Stimulated activated CD8-positive, alpha-beta memory T cell treated with anti-CD3 and anti-CD28 coated beads, Interleukin-4, amount 100 ng/mL, for 48 hours (primary cell): ENCODE data around the gene TMC8.
"Not testable (repeated sequence)": the region's sequence is repeated elsewhere in the genome, so short reads cannot be mapped to it uniquely, and the experiment has no call there.

Experiments used
- DNase-seq: peaks from one replicate; pipeline ENCODE4 v3.0.0-alpha.2; 2020

TMC8 gene

GRCh38 chr17:78110363-78111015 is 20.1 kb upstream of the TMC8 start:
- no peak for DNase-seq

- no peak for DNase-seq
These were observed 19.4 kb upstream of the TMC8 start for GRCh38 chr17:78111016-78111726.

- DNase-seq = no peak
These were observed 18.6 kb upstream of the TMC8 start for GRCh38 chr17:78111727-78112517.

DNA sequence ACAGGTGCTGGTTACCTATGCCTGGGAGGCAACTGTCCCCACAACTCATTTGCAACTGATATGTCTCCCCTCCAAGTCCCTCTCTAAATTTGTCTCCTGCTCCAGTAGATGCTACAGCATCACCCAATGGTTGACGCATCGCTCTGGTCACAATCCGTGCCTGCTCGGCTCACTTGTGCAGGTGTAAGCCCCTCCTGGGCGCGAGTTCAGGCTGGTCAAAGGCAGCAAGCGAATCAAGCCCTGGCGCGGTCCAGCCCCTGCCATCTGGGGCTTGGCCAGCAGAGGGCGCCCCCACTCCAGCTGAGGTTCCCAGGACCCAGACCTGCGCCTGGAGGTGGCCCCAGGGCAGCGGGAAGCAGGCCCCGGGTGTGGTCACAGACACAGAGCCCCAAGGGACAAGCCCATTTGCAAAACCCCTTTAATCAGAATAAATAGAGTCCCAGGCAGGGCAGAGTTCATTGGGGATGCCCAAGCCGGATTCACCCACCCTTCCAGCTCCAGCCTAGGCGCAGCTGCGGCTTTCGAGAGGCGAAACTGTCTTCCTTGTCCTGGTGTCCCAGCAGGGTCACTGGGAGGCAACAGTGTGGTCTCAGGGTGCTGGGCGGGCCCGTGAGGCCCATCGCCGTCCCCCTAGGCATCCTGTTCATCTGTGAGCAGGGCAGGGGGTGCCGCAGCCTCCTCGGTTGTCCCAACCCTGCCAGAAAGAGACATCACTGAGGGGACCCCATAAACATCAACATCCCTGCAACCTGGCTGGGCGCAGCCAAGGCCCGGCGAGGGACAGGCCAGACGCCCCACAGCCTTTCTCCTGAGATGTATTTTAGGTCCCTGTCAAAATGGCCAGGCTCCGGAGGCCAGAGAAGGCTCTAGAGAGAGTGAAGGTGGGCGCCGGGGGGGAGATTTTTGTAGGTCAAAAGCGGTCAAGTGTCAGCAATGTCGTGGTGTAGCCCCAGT is 17.8 kb upstream of the TMC8 start:
- peak; percentile 93 for DNase-seq

- peak; percentile 60 for DNase-seq
These were observed 16.5 kb upstream of the TMC8 start for GRCh38 chr17:78113804-78114785.

DNA sequence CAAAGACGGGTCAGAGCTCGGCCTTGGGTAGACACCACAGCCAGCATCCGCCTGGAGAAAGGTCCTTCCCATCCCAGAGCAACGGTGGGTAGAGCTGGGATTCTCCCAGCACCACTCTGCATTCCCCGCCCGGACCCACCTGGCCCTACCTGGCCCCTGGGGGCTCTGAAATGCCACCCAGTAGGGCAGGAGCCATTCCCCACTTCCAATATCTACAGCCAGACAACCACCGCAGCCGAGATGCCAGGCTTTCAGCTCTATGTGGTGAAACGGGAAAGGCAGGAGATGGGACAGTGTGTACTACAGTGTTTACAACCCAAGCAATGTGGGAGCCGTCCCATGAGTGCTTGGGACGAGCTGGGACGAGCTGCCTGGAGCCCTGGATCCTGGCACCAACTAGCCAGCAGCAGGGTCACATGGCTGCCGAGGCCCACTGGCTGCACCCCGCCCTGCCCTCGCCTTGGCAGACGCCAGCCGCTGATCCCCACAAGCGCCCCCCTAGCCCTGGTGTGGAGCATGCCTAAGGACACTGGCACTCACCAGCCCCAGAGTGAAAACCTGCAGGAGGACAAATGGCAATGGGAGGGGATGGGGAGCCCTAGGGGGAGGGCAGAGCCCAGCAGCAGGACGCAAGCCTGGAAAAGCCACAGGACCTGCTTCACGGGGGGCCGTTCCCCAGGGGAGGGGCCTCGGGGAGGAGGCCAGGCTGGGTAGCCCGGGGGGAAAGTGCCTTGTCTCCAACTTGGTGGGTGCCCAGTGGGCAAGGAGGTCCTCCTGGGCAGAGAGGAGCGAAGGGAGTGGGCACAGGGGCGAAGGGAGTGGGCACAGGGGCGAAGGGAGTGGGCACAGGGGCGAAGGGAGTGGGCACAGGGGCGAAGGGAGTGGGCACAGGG is 15.5 kb upstream of the TMC8 start:
- no peak for DNase-seq

GRCh38 chr17:78115803-78116202 is 14.8 kb upstream of the TMC8 start:
- DNase-seq = not testable (repeated sequence)

GRCh38 chr17:78116411-78116810 is 14.2 kb upstream of the TMC8 start:
- no peak for DNase-seq

DNA sequence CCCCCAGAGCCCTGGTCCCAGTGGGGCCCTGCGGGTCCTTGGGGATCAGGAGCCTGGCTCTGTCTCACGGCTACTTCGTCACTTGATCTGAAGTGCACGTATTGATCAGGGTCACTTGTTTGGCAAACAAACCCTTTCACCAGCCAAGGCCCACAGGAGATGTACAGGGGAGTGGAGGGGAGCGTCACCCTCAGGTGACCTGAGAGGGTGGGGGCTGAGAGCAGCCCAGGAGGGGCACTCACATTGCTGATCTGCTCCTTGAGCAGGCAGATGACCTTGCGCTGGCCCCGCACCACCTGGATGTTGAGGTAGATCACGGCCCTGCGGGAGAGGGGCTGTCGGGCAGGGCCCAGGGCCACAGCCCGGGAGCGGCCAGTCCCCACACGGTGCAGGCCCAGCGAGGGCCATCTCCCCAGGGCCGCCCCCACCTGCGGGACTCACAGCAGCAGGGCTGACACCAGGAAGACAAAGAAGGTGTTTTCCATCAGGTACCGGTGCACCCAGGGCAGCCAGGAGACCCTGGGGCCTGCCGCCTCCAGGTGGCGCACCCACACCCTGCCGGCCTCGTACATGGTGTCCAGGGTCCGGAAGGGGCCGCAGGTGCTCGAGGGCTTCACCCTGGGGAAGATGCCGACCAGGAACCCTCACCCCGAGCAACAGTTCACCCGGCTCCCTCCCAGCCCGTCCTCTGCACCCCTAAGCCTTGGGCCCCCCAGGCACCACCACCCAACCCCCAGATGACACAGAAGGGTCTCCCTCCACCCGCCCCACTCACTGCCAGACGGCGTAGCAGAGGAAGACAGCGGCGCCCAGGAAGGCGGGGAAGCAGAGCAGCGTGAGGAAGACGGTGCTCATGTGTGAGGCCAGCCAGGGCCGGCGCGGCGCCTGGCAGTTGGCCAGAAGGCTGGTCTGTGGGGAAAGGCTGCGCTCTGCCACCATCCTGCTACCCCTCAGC is 13.3 kb upstream of the TMC8 start:
- peak; percentile 39 for DNase-seq

DNA sequence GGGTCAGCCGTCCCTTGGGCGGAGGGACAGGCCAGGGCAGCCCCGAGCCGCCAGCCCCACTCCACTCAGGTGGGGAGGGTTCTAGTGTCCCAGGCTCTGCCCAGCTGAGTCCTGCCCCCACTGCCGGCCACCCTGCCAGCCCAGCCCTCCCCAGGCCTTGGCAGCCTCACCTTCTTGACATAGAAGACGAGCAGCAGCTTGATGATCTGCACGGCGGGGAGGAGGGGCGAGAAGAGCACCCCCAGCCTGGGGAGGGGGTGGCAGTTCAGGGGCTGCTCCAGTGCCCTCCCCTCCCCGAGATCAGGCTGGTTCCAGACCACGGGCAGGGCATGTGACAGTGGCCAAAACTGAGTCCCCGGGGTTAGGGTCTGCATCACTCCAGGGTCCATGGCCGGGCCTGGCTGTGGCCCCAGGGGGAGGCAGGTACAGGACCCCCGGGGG is 11.8 kb upstream of the TMC8 start:
- DNase-seq = no peak

DNA sequence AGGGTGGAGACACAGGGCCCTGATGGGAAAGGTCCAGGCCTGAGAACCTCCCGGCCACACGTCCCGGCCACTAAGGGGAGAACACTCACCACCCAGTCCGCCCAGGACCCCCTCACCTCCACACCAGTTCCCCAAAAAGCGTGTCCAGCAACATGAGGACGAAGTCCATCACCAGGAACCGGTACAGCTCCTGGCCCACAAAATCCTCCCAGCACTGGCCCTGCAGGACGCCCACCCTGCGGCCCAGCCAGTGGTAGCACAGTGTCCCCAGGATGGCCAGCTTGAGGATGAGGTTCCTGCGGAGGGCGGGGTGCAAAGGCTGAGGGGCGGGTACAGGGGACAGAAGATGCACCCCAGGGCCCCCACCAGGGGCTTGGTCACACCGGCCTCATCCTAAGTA is 10.0 kb upstream of the TMC8 start:
- DNase-seq = no peak

DNA sequence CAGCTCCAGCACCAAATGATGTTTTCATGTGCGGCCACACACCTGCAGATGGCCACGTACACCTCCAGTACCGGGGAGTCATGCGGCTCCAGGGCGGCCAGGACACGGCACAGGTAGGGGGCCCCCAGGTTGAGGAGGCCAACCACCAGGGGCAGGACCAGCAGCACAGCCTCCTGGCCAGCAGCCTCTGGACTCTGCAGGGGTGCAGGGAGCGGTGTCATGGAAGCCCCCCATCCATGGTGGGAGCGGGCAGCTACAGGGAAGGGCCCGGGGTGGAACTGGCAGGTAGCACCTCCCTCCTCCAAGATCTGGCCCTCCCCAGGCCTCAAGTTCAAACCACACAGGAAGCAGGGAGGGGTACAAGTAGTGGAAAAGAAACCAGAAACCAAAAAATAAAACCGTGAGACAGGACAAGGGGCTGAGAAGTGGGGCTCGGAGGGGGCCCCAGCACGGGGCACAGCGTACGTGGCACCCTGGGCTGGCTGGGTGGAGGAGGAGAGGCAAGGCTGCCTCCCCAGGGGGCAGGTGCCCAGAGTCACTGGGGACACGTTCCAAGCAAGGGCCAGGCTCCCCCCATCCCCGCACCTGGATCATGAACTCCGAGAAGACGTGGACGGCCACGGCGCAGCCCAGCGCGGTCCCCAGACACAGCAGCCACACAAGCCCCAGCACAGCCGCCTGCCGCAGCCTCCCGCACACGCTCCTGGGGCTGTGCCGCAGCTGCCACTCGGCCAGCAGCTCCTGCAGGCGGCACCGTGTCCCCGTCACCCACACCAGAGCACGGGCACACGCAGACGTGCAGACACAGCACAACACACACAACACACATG is 9.4 kb upstream of the TMC8 start:
- DNase-seq = peak; percentile 60

- DNase-seq = no peak
These were observed 8.8 kb upstream of the TMC8 start for GRCh38 chr17:78121801-78122215.

DNA sequence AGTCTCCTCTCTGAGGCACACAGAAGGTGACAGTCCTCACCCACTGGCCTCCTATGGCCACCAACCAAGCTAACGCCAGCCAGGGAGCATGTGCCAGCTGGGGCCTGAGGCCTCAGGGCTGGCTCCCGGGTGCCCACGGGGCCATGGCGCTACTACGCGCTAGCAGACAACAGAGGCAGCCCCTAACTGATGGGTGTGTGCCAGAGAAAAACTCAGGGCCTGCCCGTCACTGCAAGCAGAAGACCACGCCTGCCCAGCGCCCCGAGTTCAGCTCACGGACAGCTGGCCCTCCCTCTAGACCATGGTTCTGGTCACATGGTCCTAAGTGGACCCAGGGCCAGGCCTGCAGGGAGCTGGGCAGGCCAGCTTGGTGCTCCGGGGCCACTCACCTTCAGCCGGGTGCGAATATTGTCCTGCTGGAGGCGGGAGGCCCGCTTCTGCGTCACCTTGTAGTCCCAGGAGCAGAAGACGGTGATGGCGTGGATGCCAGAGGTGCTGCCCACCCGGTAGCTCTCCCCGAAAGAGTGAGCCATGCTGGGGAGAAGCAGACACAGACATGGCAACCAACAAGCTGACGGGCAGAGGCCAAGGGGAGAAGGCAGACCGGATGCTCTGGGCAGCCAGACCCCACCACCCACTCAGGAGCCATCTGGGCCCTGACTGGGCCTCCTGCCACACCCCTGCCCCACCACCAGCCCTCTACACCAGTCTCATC is 8.2 kb upstream of the TMC8 start:
- no peak for DNase-seq

DNA sequence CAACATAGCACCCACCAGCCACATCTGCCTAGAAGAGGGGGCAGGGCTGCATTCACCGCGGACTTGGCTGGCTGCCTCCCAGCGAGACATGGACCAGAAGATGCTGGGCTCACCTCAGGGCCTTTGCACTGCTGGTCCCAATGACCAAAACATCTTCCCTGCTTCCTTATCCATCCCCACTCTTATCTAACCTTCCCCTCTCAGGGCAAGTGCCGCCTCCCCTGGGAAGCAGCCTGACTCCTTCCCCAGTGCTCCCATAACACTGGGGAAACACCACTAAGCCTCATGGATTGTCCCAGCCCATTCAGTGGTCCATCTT is 7.7 kb upstream of the TMC8 start:
- no peak for DNase-seq

- DNase-seq = no peak
These were observed 7.2 kb upstream of the TMC8 start for GRCh38 chr17:78123258-78123929.
